Omental fat pad (tissue), 4 donors: ENCODE data around the gene MAFF. TPM values are rescaled to one million over a fixed set of nuclear protein-coding genes. Genes with fewer than 3 reads are reported as not detected.

ENCODE experiments used
- ATAC-seq: fragments of 150-250 bp; one replicate; pipeline ENCODE4 v1.9.1; 2016; ENCODE audit warnings: mild to moderate bottlenecking, moderate library complexity; ENCODE audit not compliant: low FRiP score
- DNase-seq: peaks from one replicate; pipeline ENCODE4 v3.0.0-alpha.2; 2019; ENCODE audit warnings: low spot score
- total RNA-seq, 4 donors: library from RNA; depleted of rRNA; stranded (reverse); fragments of >200 nt; gene quantifications; one replicate each; pipeline ENCODE4 v1.1.0, GENCODE V29; 2016
- TF ChIP-seq, protein P1 (sequence below), 3 donors: fragments of 450-650 bp; IDR thresholded peaks; one replicate each; pipeline ENCODE4 v1.5.1; 2016 to 2017; ENCODE audit warnings: antibody characterized with exemption in 3 of 3, mild to moderate bottlenecking in 3 of 3, moderate library complexity in 2 of 3

Gene MAFF
- total RNA-seq, 4 donors from 2014 or later, result 73.9 to 334 (median 202) TPM

DNA sequence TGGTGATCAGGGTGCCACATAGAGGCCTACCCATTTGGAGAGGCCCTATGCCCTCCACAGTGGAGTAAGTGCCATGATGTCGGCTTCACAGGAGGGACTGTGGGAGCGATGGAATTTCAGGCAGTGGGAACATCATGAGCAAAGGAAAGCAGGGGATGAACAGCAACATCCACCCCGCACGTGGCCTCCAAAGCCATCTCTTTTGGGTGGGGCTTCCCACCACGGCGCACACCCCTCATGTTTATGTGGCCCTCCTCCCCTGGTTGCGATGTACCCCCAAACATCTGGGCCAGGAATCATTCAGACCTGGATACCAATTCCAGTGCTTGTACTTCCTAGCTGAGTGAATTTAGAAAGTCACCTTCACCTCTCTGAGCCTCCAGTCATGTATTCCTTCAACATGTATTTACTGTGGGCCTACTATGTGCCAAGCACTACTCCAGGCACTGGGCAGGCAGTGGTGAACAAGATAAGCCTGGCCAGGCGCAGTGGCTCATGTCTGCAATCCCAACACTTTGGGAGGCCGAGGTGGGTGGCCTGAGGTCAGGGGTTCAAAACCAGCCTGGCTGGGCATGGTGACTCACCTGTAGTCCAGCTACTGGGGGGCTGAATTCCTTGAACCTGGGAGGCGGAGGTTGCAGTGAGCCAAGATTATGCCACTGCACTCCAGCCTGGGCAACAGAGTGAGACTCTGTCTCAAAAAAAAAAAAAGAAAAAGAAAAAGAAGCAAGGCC, 1.8 kb upstream of the MAFF start:
- ATAC-seq (no peak), DNase-seq (no peak)
- TF ChIP-seq, protein P1, sequence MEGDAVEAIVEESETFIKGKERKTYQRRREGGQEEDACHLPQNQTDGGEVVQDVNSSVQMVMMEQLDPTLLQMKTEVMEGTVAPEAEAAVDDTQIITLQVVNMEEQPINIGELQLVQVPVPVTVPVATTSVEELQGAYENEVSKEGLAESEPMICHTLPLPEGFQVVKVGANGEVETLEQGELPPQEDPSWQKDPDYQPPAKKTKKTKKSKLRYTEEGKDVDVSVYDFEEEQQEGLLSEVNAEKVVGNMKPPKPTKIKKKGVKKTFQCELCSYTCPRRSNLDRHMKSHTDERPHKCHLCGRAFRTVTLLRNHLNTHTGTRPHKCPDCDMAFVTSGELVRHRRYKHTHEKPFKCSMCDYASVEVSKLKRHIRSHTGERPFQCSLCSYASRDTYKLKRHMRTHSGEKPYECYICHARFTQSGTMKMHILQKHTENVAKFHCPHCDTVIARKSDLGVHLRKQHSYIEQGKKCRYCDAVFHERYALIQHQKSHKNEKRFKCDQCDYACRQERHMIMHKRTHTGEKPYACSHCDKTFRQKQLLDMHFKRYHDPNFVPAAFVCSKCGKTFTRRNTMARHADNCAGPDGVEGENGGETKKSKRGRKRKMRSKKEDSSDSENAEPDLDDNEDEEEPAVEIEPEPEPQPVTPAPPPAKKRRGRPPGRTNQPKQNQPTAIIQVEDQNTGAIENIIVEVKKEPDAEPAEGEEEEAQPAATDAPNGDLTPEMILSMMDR (IDR thresholded peaks at IDR 0.05), result no peak

DNA sequence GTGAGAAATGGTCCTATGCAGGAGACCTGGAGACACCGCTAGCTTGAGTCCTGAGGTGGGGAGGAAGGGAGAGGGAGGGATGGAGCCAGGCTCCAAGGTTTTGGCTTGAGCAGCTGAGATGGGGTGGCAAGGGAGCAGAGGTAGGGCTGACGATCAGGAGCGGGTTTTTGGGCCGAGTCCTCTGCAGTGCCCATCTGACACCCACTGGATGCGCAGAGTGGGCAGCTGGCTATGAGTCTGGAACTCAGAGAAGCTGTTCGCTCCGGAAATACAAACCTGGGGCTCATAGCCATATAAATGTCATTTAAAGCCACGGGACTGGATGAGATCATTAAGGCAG, 453 bp upstream of the MAFF start:
- TF ChIP-seq, protein P1 (IDR thresholded peaks at IDR 0.05), result no peak
- ATAC-seq, result no peak

GRCh38 chr22:38202437-38203089, 769 bp downstream of the MAFF start:
- TF ChIP-seq, protein P1 (IDR thresholded peaks at IDR 0.05), result no peak
- DNase-seq, result peak; percentile 76
- peak; percentile 39 for ATAC-seq

More for the DNA sequence above, 453 bp upstream of the MAFF start:
- DNase-seq, result no peak

DNA sequence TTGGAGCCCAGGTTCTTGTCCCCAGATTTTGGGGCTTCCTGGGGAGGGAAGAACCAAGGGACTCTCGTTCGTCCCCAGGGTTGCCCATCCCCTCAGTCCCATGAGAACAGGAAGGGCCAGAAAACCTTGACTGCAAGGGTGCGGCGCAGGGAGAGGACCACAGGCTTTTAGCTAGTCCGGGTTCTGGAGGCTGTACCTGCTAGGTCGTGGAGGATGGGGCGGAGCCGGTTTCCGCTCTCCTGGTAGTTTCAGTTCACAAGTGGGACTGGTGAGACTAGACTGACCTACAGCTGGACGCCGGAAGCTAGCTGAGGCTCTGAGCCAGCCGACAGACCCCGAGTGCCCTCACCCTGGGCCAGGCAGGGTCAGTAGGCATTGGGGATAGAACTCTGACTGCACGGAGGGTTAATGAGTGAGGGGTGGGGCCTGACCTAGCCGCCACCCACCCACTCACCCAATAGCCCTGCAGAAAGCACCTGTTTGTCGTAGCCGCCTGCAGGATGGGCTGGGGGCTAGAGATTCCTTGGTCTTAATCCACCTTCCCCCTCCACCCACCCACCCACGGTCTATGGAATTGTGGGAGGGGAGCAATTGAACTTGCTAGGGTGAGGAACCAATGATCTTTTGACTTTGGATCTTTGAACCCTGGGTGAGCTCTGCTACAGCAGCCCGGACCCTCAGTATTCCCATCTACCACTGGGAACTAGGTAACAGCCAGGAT, 1.5 kb downstream of the MAFF start:
- no peak for DNase-seq
- TF ChIP-seq, protein P1 (IDR thresholded peaks at IDR 0.05), result no peak

DNA sequence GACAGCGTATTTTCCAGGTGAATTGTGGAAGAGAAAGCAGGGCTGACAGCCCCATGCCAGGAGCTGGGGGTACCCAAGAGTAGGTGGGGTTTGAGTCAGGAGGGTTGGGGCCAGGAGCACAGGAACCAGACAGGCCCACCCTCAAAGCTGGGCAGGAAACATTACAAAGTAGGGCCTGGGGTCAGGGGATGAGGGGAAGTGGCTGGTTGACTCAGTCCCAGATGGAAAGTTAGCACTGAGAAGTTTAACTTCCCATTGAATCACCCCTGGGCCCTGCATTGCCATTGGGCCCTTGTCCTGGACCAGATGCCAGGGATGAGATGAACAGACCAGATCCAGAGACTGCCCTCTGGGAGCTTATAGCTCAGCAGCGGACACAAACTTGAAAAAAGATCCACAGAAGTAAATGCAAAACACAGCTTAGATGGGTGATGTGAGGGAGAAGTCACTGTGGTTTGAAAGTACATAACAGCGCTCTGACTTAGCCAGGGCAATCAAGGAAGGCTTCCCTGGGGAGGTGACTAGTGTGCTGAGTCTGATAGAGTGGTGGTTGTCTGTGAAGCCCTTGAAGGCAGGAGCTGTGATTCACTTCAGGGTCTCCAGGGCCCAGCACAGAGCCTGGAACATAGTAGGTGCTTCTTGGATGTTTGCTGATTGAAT, 2.2 kb downstream of the MAFF start:
- DNase-seq (no peak), ATAC-seq (no peak)
- TF ChIP-seq, protein P1 (IDR thresholded peaks at IDR 0.05), result no peak

More for the DNA sequence above, 1.5 kb downstream of the MAFF start:
- ATAC-seq, result no peak

DNA sequence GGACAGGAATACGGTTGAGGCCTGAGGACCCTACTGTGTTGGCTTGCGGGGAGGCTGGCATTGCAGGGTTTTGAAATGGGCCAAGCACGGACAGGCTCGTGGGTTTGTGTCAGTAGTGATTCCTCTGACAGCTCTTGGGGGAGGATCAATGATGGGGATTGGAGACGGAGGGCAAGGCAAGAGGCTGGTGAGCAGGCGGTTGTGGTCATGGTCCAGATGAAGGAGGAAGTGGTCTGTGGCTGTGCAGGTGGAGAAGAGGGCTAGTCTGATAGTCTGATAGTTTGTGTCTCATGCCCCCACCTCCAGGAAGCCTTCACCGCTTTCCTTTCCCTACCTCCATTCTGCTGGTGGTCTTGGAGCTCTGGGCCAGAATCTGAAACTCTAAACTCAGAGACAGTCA, 3.0 kb downstream of the MAFF start:
- no peak for ATAC-seq
- TF ChIP-seq, protein P1 (IDR thresholded peaks at IDR 0.05), result no peak

More for the DNA sequence above, 3.0 kb downstream of the MAFF start:
- no peak for DNase-seq
